ENCODE results near the gene HSH2D. TPM values are rescaled to one million over a fixed set of nuclear protein-coding genes. Genes with fewer than 3 reads are reported as not detected.
A peak's percentile ranks its signal among the peaks of the same experiment; 100 is the strongest.

Gene HSH2D
- total and polyA plus RNA-seq, 9 of the 15 experiments (the other 6 are each of a cell fraction or from before 2014, with no cell fraction given), result 0.03 to 1.1 (median 0.35) TPM; not detected in 1

DNA sequence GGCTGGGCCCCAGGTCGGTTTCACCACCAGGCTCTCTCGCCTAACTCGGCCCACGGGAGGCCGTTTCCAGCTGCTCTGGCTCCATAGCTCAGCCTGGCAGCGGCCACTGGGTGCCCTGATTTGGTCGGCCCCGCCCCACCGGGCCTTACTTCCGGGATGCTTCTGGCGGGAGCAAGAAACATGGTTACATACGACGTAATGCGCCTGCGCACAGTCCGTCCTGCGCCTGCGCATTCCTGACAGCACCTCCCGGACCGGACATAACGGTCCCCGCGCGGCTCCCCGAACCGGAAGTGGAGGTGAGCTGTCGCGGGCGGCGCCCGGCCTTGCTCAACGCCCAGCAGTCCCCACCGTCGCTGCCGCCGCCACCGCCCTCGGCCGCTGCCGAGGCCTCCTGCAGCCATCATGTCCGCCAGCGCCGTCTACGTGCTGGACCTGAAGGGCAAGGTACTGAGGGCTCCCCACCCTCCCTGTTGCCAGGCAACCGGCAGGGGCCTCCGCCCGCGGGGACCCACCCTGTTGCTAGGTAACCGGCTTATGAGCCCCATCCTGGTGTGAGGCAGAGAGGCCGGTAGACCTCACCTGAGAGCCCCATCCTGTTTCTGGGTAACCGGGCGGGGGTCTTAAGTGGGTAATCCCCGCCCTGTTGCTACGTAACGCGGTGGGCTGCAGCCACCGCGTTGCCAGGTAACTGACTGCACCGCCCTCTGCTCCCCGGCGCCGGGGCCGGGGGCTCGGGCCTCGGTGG, 54.3 kb downstream of the HSH2D start, which contains the start of gene AP1M1 (continued):
- TF ChIP-seq CHD2 (IDR thresholded peaks at IDR 0.05; ENCODE audit: low read depth, low read length) (no peak), ZNF239 (CRISPR knock-in tag; IDR thresholded peaks at IDR 0.05) (no peak), ZNF589 (CRISPR knock-in tag; IDR thresholded peaks at IDR 0.05; ENCODE audit: low read depth) (no peak), BHLHE40 (IDR thresholded peaks at IDR 0.05; ENCODE audit: low read length) (no peak), MIER1 (IDR thresholded peaks at IDR 0.05; ENCODE audit: low read depth) (no peak), GATA2 (CRISPR knock-in tag; IDR thresholded peaks at IDR 0.05) (no peak), RBM34 (IDR thresholded peaks at IDR 0.05; ENCODE audit: borderline replicate concordance, insufficient read depth, low read length) (no peak), EP400 (IDR thresholded peaks at IDR 0.05) (peak; percentile 71), KDM5B (IDR thresholded peaks at IDR 0.05; ENCODE audit: insufficient replicate concordance, low read depth, low read length) (peak; percentile 80), ZBTB2 (IDR thresholded peaks at IDR 0.05) (peak; percentile 98), ZNF395 (CRISPR knock-in tag; IDR thresholded peaks at IDR 0.05) (no peak), TRIM24 (IDR thresholded peaks at IDR 0.05) (no peak; a peak in 1 of 4 replicates), ADNP (tag; IDR thresholded peaks at IDR 0.05) (no peak), TCFL5 (CRISPR knock-in tag; conservative IDR thresholded peaks at IDR 0.05) (no peak), NCOR1 (IDR thresholded peaks at IDR 0.05) (no peak), FOXJ2 (tag; IDR thresholded peaks at IDR 0.05) (0 out of 2 replicates have a peak, but pooled peaks have one; percentile 52), ZNF324 (CRISPR knock-in tag; IDR thresholded peaks at IDR 0.05) (no peak), GABPA (tag; conservative IDR thresholded peaks at IDR 0.05; ENCODE audit: low read depth) (peak; percentile 97), ZNF121 (CRISPR knock-in tag; conservative IDR thresholded peaks at IDR 0.05) (no peak), TBL1XR1 (IDR thresholded peaks at IDR 0.05; ENCODE audit: low read length in 2 of 2) (no peak), CREBBP (IDR thresholded peaks at IDR 0.05; ENCODE audit: low read depth, low read length) (no peak)
- TF ChIP-seq, protein P1, sequence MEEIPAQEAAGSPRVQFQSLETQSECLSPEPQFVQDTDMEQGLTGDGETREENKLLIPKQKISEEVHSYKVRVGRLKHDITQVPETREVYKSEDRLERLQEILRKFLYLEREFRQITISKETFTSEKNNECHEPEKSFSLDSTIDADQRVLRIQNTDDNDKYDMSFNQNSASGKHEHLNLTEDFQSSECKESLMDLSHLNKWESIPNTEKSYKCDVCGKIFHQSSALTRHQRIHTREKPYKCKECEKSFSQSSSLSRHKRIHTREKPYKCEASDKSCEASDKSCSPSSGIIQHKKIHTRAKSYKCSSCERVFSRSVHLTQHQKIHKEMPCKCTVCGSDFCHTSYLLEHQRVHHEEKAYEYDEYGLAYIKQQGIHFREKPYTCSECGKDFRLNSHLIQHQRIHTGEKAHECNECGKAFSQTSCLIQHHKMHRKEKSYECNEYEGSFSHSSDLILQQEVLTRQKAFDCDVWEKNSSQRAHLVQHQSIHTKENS (CRISPR knock-in tag; IDR thresholded peaks at IDR 0.05), result no peak
- TF ChIP-seq, protein P2, sequence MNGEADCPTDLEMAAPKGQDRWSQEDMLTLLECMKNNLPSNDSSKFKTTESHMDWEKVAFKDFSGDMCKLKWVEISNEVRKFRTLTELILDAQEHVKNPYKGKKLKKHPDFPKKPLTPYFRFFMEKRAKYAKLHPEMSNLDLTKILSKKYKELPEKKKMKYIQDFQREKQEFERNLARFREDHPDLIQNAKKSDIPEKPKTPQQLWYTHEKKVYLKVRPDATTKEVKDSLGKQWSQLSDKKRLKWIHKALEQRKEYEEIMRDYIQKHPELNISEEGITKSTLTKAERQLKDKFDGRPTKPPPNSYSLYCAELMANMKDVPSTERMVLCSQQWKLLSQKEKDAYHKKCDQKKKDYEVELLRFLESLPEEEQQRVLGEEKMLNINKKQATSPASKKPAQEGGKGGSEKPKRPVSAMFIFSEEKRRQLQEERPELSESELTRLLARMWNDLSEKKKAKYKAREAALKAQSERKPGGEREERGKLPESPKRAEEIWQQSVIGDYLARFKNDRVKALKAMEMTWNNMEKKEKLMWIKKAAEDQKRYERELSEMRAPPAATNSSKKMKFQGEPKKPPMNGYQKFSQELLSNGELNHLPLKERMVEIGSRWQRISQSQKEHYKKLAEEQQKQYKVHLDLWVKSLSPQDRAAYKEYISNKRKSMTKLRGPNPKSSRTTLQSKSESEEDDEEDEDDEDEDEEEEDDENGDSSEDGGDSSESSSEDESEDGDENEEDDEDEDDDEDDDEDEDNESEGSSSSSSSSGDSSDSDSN (IDR thresholded peaks at IDR 0.05; ENCODE audit: borderline replicate concordance in 1 of 2, low read depth in 2 of 2, low read length in 2 of 2), result no peak

Measured in K562 (cell line).